T-helper 9 cell (primary cell): ENCODE results near the gene B4GALNT4.
"Not testable (repeated sequence)": the region's sequence is repeated elsewhere in the genome, so short reads cannot be mapped to it uniquely, and the experiment has no call there.

Experiments
- DNase-seq: peaks from one replicate; pipeline ENCODE4 v3.0.0-alpha.2; 2020

B4GALNT4 gene

DNA sequence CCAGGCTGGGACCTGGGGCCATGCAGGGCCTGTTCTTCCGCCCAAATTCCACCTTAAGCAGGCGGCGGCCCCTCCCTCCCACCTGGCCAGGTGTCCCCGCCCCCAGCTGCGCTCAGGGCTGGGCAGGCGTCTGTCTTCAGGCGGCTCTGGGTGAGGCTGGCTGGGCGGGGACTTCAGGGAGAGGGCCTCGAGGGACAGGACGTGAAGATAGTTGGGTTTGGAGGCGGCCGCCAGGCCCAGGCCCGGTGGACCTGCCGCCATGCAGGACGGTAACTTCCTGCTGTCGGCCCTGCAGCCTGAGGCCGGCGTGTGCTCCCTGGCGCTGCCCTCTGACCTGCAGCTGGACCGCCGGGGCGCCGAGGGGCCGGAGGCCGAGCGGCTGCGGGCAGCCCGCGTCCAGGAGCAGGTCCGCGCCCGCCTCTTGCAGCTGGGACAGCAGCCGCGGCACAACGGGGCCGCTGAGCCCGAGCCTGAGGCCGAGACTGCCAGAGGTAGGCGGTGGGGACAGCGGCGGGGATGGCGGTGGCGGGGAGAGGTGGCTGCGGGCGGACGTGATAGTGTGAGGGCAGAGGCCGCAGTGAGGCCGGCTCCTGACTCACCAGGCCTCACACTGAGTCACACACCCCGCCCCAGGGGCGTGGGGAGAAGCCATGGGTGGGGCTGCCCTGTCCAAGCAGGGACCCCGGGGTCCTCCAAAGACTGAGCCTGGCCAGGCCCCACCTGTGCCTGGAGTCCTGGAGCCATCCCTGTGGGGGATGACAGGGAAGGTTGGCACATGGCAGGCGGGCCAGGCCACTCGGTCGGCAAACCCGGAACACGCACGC lies 24.9 kb downstream of the B4GALNT4 start, which contains the start of gene PKP3:
PKP3 (plus strand) TSS at position 176 of the 824 bp plus-strand sequence; CDS start at position 260, 84 bp downstream.
- no peak for DNase-seq

DNA sequence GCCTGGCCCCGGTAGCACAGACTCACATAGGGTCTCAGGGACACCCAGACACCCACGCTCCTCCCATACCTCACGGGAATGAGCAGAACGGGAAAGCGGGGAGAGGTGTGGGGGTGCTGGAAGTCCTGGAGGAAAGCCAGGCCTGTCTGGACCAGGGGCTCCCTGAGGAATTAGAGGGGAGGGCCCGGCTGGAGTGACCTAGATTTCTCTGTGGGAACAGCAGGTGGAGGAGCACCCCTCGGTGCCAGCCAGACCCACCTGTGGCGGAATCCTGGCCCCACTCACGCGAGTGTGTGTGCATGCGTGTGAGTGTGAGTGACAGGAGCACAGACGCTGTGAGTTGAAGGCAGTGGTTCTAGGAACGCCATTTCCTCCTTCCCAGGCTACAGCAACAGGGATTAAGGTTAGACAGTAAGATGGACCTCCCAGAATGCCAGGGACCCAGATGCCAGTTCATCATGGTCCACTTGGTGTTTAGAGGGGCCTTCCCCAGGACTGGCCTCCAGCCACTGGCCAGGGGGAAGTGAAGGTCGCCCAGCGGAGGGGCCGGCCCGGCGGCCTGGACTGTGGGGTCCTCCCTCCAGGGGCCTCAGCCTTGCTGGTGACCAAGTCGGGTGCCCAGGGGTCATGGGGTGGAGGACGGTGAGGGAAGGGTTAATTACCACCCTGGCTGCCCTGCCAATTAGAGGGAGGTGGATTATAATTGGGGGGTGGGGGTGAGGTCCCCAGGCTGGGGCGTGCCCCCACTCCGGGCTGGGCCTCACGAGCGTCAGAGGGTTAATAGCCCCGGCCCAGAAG lies 25.8 kb downstream of the B4GALNT4 start:
- DNase-seq: no peak

DNA sequence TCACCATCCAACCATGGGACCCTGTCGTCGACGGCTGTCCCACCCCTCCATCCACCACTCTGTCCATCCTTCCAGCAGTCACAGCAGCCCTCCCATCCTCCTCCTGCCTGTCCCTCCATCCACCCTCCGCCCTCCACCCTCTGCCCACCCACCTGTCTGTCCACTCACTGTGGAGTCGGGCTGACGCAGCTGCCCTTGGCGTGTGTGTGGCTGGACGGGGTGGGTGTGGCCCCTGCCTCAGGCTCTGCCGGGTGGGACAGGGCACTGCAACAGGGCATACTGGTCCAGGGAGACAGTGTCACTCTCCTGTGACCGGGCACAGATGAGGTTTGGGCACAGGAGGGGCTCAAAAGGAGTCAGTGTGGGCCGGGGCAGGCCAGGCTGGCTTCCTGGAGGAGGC lies 26.6 kb downstream of the B4GALNT4 start:
- no peak for DNase-seq

DNA sequence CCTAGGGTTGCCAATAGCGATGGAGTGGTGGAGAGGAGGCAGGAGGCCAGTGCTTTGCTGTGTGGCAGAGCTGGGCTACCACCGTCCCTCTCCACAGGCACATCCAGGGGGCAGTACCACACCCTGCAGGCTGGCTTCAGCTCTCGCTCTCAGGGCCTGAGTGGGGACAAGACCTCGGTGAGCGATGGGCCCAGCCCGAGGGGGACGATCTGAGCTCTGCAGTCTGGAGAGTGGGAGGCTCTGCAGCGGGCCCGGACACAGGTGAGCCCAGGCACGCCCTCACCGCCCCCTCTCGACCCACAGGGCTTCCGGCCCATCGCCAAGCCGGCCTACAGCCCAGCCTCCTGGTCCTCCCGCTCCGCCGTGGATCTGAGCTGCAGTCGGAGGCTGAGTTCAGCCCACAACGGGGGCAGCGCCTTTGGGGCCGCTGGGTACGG lies 27.2 kb downstream of the B4GALNT4 start:
- DNase-seq: no peak

DNA sequence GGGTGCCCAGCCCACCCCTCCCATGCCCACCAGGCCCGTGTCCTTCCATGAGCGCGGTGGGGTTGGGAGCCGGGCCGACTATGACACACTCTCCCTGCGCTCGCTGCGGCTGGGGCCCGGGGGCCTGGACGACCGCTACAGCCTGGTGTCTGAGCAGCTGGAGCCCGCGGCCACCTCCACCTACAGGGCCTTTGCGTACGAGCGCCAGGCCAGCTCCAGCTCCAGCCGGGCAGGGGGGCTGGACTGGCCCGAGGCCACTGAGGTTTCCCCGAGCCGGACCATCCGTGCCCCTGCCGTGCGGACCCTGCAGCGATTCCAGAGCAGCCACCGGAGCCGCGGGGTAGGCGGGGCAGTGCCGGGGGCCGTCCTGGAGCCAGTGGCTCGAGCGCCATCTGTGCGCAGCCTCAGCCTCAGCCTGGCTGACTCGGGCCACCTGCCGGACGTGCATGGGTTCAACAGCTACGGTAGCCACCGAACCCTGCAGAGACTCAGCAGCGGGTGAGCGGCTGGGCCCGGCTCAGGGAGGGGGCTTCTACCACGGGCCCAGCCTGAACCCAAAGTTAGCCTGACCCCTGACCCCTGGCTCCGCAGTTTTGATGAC lies 27.7 kb downstream of the B4GALNT4 start:
- DNase-seq: no peak

DNA sequence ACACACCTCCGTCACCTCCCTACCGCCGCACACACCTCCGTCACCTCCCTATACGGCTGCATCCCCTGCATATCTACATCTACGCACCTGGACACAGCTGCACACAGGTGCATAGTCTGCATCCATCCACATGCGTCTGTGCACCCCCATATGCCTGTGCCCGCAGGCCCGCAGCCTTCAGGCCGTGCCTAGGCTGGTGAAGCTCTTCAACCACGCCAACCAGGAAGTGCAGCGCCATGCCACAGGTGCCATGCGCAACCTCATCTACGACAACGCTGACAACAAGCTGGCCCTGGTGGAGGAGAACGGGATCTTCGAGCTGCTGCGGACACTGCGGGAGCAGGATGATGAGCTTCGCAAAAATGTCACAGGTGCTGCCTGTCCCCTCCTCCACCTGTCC lies 29.5 kb downstream of the B4GALNT4 start:
- no peak for DNase-seq

DNA sequence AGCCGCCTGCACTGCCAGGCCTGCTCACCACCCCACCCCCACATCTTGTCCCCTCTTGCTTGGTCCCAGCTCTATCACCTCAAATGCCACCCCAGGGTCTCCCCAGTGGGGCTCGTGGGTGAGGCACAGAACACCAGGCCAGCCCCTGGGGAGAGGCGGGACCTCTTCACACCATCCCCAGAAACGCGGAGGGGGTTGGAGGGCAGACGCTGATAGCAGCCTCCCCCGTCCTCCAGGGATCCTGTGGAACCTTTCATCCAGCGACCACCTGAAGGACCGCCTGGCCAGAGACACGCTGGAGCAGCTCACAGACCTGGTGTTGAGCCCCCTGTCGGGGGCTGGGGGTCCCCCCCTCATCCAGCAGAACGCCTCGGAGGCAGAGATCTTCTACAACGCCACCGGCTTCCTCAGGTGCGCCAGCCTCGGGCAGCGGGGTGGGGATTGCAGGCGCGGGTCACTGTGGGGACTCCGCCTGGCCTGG lies 30.5 kb downstream of the B4GALNT4 start:
- DNase-seq: no peak

- DNase-seq: no peak
Measured at GRCh38 chr11:400241-400689, 31.0 kb downstream of the B4GALNT4 start.

DNA sequence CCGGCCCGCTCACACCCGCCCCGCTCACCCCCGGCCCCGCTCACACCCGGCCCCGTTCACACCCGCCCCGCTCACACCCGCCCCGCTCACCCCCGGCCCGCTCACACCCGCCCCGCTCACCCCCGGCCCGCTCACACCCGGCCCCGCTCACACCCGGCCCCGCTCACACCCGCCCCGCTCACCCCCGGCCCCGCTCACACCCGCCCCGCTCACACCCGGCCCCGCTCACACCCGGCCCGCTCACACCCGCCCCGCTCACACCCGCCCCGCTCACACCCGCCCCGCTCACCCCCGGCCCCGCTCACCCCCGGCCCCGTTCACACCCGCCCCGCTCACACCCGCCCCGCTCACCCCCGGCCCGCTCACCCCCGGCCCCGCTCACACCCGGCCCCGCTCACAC lies 31.9 kb downstream of the B4GALNT4 start:
- not testable (repeated sequence) for DNase-seq

DNA sequence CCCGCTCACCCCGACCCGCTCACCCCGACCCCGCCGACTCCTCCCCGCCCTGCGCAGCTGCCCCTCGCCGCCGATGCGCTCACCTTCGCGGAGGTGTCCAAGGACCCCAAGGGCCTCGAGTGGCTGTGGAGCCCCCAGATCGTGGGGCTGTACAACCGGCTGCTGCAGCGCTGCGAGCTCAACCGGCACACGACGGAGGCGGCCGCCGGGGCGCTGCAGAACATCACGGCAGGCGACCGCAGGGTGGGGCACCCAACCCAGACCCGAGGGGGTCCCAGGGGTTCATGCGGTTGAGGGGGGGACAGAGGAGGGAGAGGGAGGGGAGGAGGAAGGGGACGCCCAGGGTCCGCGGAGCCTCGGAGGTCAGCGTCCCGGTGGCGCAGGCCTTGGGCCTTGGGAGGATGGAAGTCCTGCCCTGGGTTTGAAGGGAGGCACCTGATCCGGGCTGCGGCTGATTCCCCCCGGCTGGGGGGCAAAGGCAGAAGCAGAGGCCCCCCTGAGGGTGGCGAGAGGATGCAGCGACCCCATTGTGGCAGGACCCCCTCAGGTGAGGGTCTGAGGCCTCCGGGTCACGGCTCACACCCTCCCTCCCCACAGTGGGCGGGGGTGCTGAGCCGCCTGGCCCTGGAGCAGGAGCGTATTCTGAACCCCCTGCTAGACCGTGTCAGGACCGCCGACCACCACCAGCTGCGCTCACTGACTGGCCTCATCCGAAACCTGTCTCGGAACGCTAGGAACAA lies 33.9 kb downstream of the B4GALNT4 start:
- no peak for DNase-seq

DNA sequence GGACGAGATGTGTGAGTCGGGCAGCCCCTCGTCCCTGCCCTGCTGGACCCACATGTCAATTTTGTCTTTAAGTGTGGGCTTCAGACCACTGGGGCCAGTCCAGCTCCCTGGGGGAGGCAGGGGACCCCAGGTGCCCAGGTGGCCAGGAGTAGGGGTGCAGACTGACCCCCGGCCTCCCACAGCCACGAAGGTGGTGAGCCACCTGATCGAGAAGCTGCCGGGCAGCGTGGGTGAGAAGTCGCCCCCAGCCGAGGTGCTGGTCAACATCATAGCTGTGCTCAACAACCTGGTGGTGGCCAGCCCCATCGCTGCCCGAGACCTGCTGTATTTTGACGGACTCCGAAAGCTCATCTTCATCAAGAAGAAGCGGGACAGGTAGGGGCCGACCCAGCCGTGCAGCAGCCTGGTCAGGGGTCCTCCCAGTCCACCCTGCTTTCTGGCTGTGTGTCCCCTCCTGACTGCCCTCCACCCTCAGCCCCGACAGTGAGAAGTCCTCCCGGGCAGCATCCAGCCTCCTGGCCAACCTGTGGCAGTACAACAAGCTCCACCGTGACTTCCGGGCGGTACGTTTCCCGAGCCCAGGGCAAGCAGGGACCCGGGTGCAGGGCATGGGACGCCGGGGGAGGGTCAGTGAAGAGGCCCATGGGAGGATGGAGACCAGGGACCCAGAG lies 34.6 kb downstream of the B4GALNT4 start:
- DNase-seq: no peak

GRCh38 chr11:404551-405264 lies 35.4 kb downstream of the B4GALNT4 start:
- no peak for DNase-seq

GRCh38 chr11:405323-405953 lies 36.1 kb downstream of the B4GALNT4 start:
- no peak for DNase-seq

- no peak for DNase-seq
Measured at GRCh38 chr11:405954-406795, 36.9 kb downstream of the B4GALNT4 start.

DNA sequence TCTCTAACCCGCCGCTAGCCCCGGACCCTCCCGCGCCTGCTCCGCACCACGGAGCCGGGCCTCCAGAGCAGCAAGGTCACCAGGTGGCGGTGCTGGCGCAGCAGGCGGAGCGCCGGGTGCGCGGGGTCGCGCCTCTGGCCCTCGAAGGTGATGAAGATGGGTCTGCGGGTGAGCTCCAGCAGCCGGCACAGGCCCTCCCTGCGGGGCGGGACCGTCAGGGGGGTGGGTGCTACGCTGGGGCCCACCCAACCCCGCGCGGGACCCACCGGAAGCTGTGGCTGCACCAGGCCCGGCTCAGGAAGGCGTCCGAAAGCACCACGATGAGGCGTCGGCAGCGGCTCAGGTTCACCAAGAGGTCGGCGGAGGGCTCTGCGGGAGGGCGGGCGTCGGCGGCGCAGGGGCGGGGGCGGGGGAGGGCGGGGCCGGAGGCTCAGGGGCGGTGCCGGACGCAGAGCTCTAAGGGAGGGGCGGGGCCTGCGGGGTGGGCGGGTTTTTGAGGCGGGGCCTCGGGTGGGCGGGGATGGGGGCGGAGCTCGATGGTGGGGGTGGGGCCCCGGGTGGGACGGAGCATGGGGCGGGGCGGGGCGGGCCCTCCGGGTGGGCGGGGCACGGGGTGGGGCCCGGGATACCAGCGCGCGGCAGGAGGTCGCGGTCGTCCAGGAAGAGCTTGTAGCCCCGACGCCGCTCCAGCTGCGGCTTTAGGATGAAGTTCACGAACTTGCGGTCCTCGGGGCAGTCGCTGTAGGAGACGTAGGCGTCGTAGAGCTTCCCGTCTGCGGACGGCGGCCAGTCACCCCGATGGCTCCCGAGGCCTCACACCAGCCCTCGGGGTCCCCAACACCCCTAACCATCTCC lies 37.7 kb downstream of the B4GALNT4 start:
- DNase-seq: peak; percentile 93

GRCh38 chr11:407651-408123 lies 38.4 kb downstream of the B4GALNT4 start:
- no peak for DNase-seq

- DNase-seq: no peak
Measured at GRCh38 chr11:408154-409007, 39.1 kb downstream of the B4GALNT4 start.
